ENCODE measurements around the gene S1PR4. TPM values are rescaled to one million over a fixed set of nuclear protein-coding genes. Genes with fewer than 3 reads are reported as not detected.
"Not testable (repeated sequence)": the region's sequence is repeated elsewhere in the genome, so short reads cannot be mapped to it uniquely, and the experiment has no call there.

Gene S1PR4
- total RNA-seq, 1 donor from 2014 or later: 4.9 TPM

GRCh38 chr19:3167533-3168272 lies 10.9 kb upstream of the S1PR4 start:
- TF ChIP-seq CTCF (IDR thresholded peaks at IDR 0.05): no peak
- DNase-seq (ENCODE audit: low spot score in 2 of 2): no peak
- intact Hi-C loops (cut with DNase I): no loop called here

GRCh38 chr19:3171894-3172672 lies 6.5 kb upstream of the S1PR4 start:
- Histone ChIP-seq H3K4me3 (no peak overlapping the region), H3K36me3 (no peaks in the 10 kb centered on the region), H3K9me3 (no peaks in the 10 kb centered on the region), H3K27me3 (no peaks in the 10 kb centered on the region), H3K4me1 (no peaks in the 10 kb centered on the region), H3K27ac (no peak overlapping the region)
- intact Hi-C loops (cut with DNase I): no loop called here
- no peak for TF ChIP-seq CTCF (IDR thresholded peaks at IDR 0.05)
- DNase-seq (ENCODE audit: low spot score in 2 of 2): no peak

More at GRCh38 chr19:3167533-3168272, 10.9 kb upstream of the S1PR4 start:
- H3K36me3 ChIP-seq: no peaks in the 10 kb centered on the region
- no peaks in the 10 kb centered on the region for H3K9me3 ChIP-seq
- H3K27me3 ChIP-seq: no peaks in the 10 kb centered on the region
- no peak overlapping the region for H3K4me3 ChIP-seq
- no peak overlapping the region for H3K27ac ChIP-seq
- no peaks in the 10 kb centered on the region for H3K4me1 ChIP-seq

GRCh38 chr19:3172673-3173000 lies 5.9 kb upstream of the S1PR4 start:
- H3K4me1 ChIP-seq; H3K36me3 ChIP-seq; H3K9me3 ChIP-seq; H3K27ac ChIP-seq; H3K27me3 ChIP-seq; DNase-seq (ENCODE audit: low spot score in 2 of 2); H3K4me3 ChIP-seq; intact Hi-C loops (cut with DNase I): not testable (repeated sequence)

- TF ChIP-seq CTCF (IDR thresholded peaks at IDR 0.05): no peak
- Histone ChIP-seq H3K36me3 (no peaks in the 10 kb centered on the region), H3K4me1 (no peaks in the 10 kb centered on the region), H3K9me3 (no peaks in the 10 kb centered on the region), H3K4me3 (no peak overlapping the region), H3K27me3 (no peaks in the 10 kb centered on the region), H3K27ac (no peak overlapping the region)
- intact Hi-C loops (cut with DNase I): no loop called here
- no peak for DNase-seq (ENCODE audit: low spot score in 2 of 2)
These were observed 2.5 kb upstream of the S1PR4 start for GRCh38 chr19:3175781-3176714.

GRCh38 chr19:3176715-3177501 lies 1.7 kb upstream of the S1PR4 start:
- Histone ChIP-seq H3K9me3 (no peaks in the 10 kb centered on the region), H3K36me3 (no peaks in the 10 kb centered on the region), H3K27me3 (no peaks in the 10 kb centered on the region), H3K4me1 (no peaks in the 10 kb centered on the region), H3K27ac (no peak overlapping the region), H3K4me3 (no peak overlapping the region)
- no peak for DNase-seq (ENCODE audit: low spot score in 2 of 2)
- intact Hi-C loops (cut with DNase I): no loop called here
- no peak for TF ChIP-seq CTCF (IDR thresholded peaks at IDR 0.05)

Measured in ascending aorta (tissue), 2 donors.